SK-N-SH (cell line): ENCODE results near the gene PSD2. TPM values are rescaled to one million over a fixed set of nuclear protein-coding genes. Genes with fewer than 3 reads are reported as not detected.

Experiments used
- CTCF ChIA-PET: fragments of 300-600, 350-600 bp; formaldehyde crosslinking; extraction: SDS; loops from one replicate; lab custom pipeline; 2021; lab: Yijun Ruan, JAX
- POLR2A ChIA-PET: fragments of 350-600 bp; sonication (Branson Sonifier 250); formaldehyde crosslinking; extraction: SDS; loops from one replicate; lab custom pipeline; 2020; ENCODE audit warnings: antibody characterized with exemption, inconsistent platforms; lab: Yijun Ruan, JAX
- DNase-seq: peaks from one replicate; pipeline ENCODE4 v3.0.0; 2012
- H2AFZ ChIP-seq: fragments of 200-600 bp; sonication (generic); 2 replicates; pipeline ENCODE4 v1.8.1; 2016; ENCODE audit warnings: antibody characterized with exemption, mild to moderate bottlenecking, low read depth
- H3F3A ChIP-seq: fragments of 200-600 bp; sonication (generic); replicated peaks from 2 replicates; pipeline ENCODE3; 2016; ENCODE audit warnings: antibody characterized with exemption, mild to moderate bottlenecking; ENCODE audit not compliant: insufficient read depth
- H3K27ac ChIP-seq, 2 experiments: fragments of 200-500 bp in 1 of 2; fragments of 200-600 bp in 1 of 2; sonication (Bioruptor generic) in 1 of 2; sonication (generic), shearing (Covaris generic) in 1 of 2; 2 replicates each; pipeline versions ENCODE4 v1.5.1 to v1.6.1; 2014 to 2016; ENCODE audit warnings: low read depth in 2 of 2, inconsistent platforms in 1 of 2, low read length in 1 of 2, mild to moderate bottlenecking in 1 of 2, mixed read lengths in 1 of 2
- H3K27me3 ChIP-seq: fragments of 200-600 bp; sonication (generic), shearing (Covaris generic); 2 replicates; pipeline ENCODE4 v1.6.1; 2016; ENCODE audit warnings: mixed run types; ENCODE audit not compliant: insufficient read depth
- H3K36me3 ChIP-seq, 2 experiments: fragments of 200-500 bp in 1 of 2; fragments of 200-600 bp in 1 of 2; sonication (Bioruptor generic) in 1 of 2; sonication (generic) in 1 of 2; replicated peaks in 1 of 2; 2 replicates each; pipeline versions ENCODE3 to v1.5.1; 2014 to 2016; ENCODE audit warnings: low read length in 1 of 2, mild to moderate bottlenecking in 1 of 2; ENCODE audit not compliant: insufficient read depth in 2 of 2, control insufficient read depth in 1 of 2
- H3K4me1 ChIP-seq, 2 experiments: fragments of 200-500 bp in 1 of 2; fragments of 200-600 bp in 1 of 2; sonication (Bioruptor generic) in 1 of 2; sonication (generic), shearing (Covaris generic) in 1 of 2; 2 replicates each; pipeline versions ENCODE4 v1.5.1 to v1.6.1; 2014 to 2016; ENCODE audit warnings: low read depth in 1 of 2, low read length in 1 of 2, mixed run types in 1 of 2; ENCODE audit not compliant: insufficient read depth in 2 of 2, control insufficient read depth in 1 of 2
- H3K4me2 ChIP-seq: fragments of 200-600 bp; sonication (generic), shearing (Covaris generic); 2 replicates; pipeline ENCODE4 v1.6.1; 2017; ENCODE audit warnings: mixed run types
- H3K4me3 ChIP-seq, 2 experiments: fragments of 200-500 bp in 1 of 2; fragments of 200-600 bp in 1 of 2; sonication (Bioruptor generic) in 1 of 2; sonication (generic), shearing (Covaris generic) in 1 of 2; 2 replicates each; pipeline versions ENCODE4 v1.5.1 to v1.8.1; 2014 to 2016; ENCODE audit warnings: low read depth in 2 of 2, inconsistent platforms in 1 of 2, low read length in 1 of 2, mild to moderate bottlenecking in 1 of 2, mixed read lengths in 1 of 2, moderate library complexity in 1 of 2
- H3K79me2 ChIP-seq: fragments of 200-600 bp; sonication (generic); 2 replicates; pipeline ENCODE4 v1.8.1; 2017; ENCODE audit warnings: mild to moderate bottlenecking; ENCODE audit not compliant: insufficient read depth
- H3K9ac ChIP-seq: fragments of 200-600 bp; sonication (generic); 2 replicates; pipeline ENCODE4 v1.6.1; 2017; ENCODE audit warnings: mixed run types
- H3K9me2 ChIP-seq: fragments of 200-600 bp; sonication (generic); 2 replicates; pipeline ENCODE4 v1.6.1; 2017; ENCODE audit warnings: mixed run types
- H3K9me3 ChIP-seq: fragments of 200-600 bp; sonication (generic); 2 replicates; pipeline ENCODE4 v1.6.1; 2017; ENCODE audit warnings: mixed run types, mild to moderate bottlenecking, moderate library complexity
- H4K20me1 ChIP-seq: fragments of 200-600 bp; sonication (generic); 2 replicates; pipeline ENCODE4 v1.6.1; 2017; ENCODE audit warnings: mild to moderate bottlenecking, mixed run types; ENCODE audit not compliant: insufficient read depth
- CTCF ChIP-seq: fragments of 200-600 bp; sonication (generic); IDR thresholded peaks from 2 replicates; pipeline ENCODE4 v1.6.1; 2017; ENCODE audit warnings: antibody characterized with exemption, mild to moderate bottlenecking, moderate library complexity
- EP300 ChIP-seq, 2 experiments: IDR thresholded peaks; 2 replicates each; pipeline versions ENCODE4 v1.4.0 to v1.6.1; 2012; ENCODE audit warnings: borderline replicate concordance in 1 of 2, low read depth in 1 of 2, low read length in 1 of 2
- IRF3 ChIP-seq: fragments of 150-350 bp; IDR thresholded peaks from 2 replicates; pipeline ENCODE4 v1.6.1; 2016; ENCODE audit warnings: mild to moderate bottlenecking, low read depth, low read length
- POLR2AphosphoS5 ChIP-seq: IDR thresholded peaks from 2 replicates; pipeline ENCODE4 v1.6.1; 2012; ENCODE audit warnings: low read depth, low read length
- RAD21 ChIP-seq: IDR thresholded peaks from 2 replicates; pipeline ENCODE4 v1.6.1; 2012; ENCODE audit warnings: mild to moderate bottlenecking, low read length
- RCOR1 ChIP-seq: fragments of 150-350 bp; IDR thresholded peaks from 2 replicates; pipeline ENCODE4 v1.6.1; 2017; ENCODE audit warnings: antibody characterized with exemption, low read length
- SMC3 ChIP-seq: IDR thresholded peaks from 2 replicates; pipeline ENCODE4 v1.6.1; 2012; ENCODE audit warnings: low read depth, low read length, improper control_type of control experiment
- TAF1 ChIP-seq: IDR thresholded peaks from 2 replicates; pipeline ENCODE4 v1.6.1; 2012; ENCODE audit warnings: low read depth, mild to moderate bottlenecking, low read length, moderate library complexity, borderline replicate concordance
- ZBTB33 ChIP-seq: IDR thresholded peaks from 2 replicates; pipeline ENCODE4 v1.4.0; 2012; ENCODE audit warnings: low read depth, borderline replicate concordance
- WGBS: methylation state at CpG from one replicate; pipeline ENCODE4 v1.1.6; 2017; ENCODE audit warnings: low lambda C conversion rate; 5-methylcytosine and 5-hydroxymethylcytosine counted together
- polyA plus RNA-seq, 3 experiments: library from polyadenylated mRNA; depleted of rRNA; stranded (reverse); fragments of >200 nt; gene quantifications; 2 replicates each; pipeline ENCODE4 v1.2.3, GENCODE V29; 2012

The PSD2 gene
- polyA plus RNA-seq, 1 of the 3 experiments (the other 2 are of a cell fraction): 0.15 TPM

- H3K9ac ChIP-seq: no peak overlapping the region
- H3K4me2 ChIP-seq: no peak overlapping the region
- 23% methylated on average over 22 of the region's 32 CpGs for WGBS
- no peaks in the 10 kb centered on the region for H3K36me3 ChIP-seq
- POLR2A ChIA-PET: interaction anchor here (1.0 to 1.3 kb wide), 3 partner anchors 12 to 142 kb away, joined by 3 read pairs; no protein-coding TSS in a partner anchor
- peak overlapping the region in 1 of 2 experiments; percentile 4; a peak in 1 of 4 replicates for H3K4me3 ChIP-seq
- CTCF ChIA-PET: interaction anchor here (0.6 to 23.1 kb wide), 44 partner anchors 8 to 394 kb away, joined by 3 to 627 read pairs (median 4); partner anchors contain the start of genes NRG2 and PSD2
- no peaks in the 10 kb centered on the region for H3K9me3 ChIP-seq
- no peaks in the 10 kb centered on the region for H4K20me1 ChIP-seq
- peak; percentile 86 for TF ChIP-seq CTCF
- TF ChIP-seq IRF3: no peak
- peak; percentile 41; the same call in 1 of the 2 replicates for TF ChIP-seq SMC3
- TF ChIP-seq EP300 (IDR thresholded peaks at IDR 0.05; ENCODE audit: borderline replicate concordance in 1 of 2, low read depth in 1 of 2, low read length in 1 of 2): no peak
- TF ChIP-seq RAD21: peak; percentile 53
- TF ChIP-seq TAF1: no peak
- TF ChIP-seq ZBTB33: no peak
- no peak for TF ChIP-seq POLR2AphosphoS5
- TF ChIP-seq RCOR1: no peak
- H3F3A ChIP-seq: no peaks in the 10 kb centered on the region
- H2AFZ ChIP-seq: no peak overlapping the region
- H3K27me3 ChIP-seq: no peaks in the 10 kb centered on the region; the same call in 1 of the 2 replicates
- H3K9me2 ChIP-seq: no peaks in the 10 kb centered on the region
- H3K4me1 ChIP-seq: peaks cover 0 to 2% of the 10 kb centered on the region in 2 experiments; a peak in 1 of 4 replicates
- no peak overlapping the region for H3K27ac ChIP-seq
- no peaks in the 10 kb centered on the region for H3K79me2 ChIP-seq
- peak; percentile 94 for DNase-seq
Measured at GRCh38 chr5:139774980-139775661, 20.5 kb upstream of the PSD2 start.
